ENCODE measurements around the gene RPS6KA2.

Gene RPS6KA2

GRCh38 chr6:166439366-166440091 lies 187.5 kb downstream of the RPS6KA2 start:
- DNase-seq = no peak

GRCh38 chr6:166438211-166438861 lies 188.7 kb downstream of the RPS6KA2 start:
- DNase-seq = no peak

- no peak for DNase-seq
Observed at GRCh38 chr6:166437661-166438060, 189.4 kb downstream of the RPS6KA2 start.

- DNase-seq = no peak
Observed at GRCh38 chr6:166436195-166437139, 190.6 kb downstream of the RPS6KA2 start.

- DNase-seq = peak; percentile 24
Observed at GRCh38 chr6:166435574-166435973, 191.5 kb downstream of the RPS6KA2 start.

- DNase-seq = no peak
Observed at GRCh38 chr6:166434336-166434735, 192.7 kb downstream of the RPS6KA2 start.

GRCh38 chr6:166433096-166433495 lies 194.0 kb downstream of the RPS6KA2 start:
- DNase-seq = no peak

GRCh38 chr6:166430269-166430668 lies 196.8 kb downstream of the RPS6KA2 start:
- DNase-seq = no peak

GRCh38 chr6:166424431-166424830 lies 202.6 kb downstream of the RPS6KA2 start:
- no peak for DNase-seq

- DNase-seq = no peak
Observed at GRCh38 chr6:166423781-166424180, 203.3 kb downstream of the RPS6KA2 start.

- DNase-seq = no peak
Observed at GRCh38 chr6:166423051-166423745, 203.9 kb downstream of the RPS6KA2 start.

GRCh38 chr6:166422201-166422940 lies 204.7 kb downstream of the RPS6KA2 start:
- DNase-seq = no peak

GRCh38 chr6:166420351-166420750 lies 206.7 kb downstream of the RPS6KA2 start:
- DNase-seq = no peak

GRCh38 chr6:166419717-166420116 lies 207.3 kb downstream of the RPS6KA2 start:
- no peak for DNase-seq

- DNase-seq = no peak
Observed at GRCh38 chr6:166419286-166419685, 207.8 kb downstream of the RPS6KA2 start.

- no peak for DNase-seq
Observed at GRCh38 chr6:166418691-166419143, 208.3 kb downstream of the RPS6KA2 start.

GRCh38 chr6:166417285-166417691 lies 209.8 kb downstream of the RPS6KA2 start:
- DNase-seq = no peak

- no peak for DNase-seq
Observed at GRCh38 chr6:166415833-166416347, 211.2 kb downstream of the RPS6KA2 start.

- DNase-seq = no peak
Observed at GRCh38 chr6:166415306-166415705, 211.7 kb downstream of the RPS6KA2 start.

- no peak for DNase-seq
Observed at GRCh38 chr6:166413491-166413951, 213.5 kb downstream of the RPS6KA2 start.

GRCh38 chr6:166412911-166413384 lies 214.1 kb downstream of the RPS6KA2 start:
- no peak for DNase-seq

Data from eye (tissue), 1 donor.